HG03039 (cell line): ENCODE results near the gene ARHGEF28.

Experiments
- ATAC-seq: cut with Tn5 transposase; IDR thresholded peaks from one replicate; pipeline ENCODE4 v1.9.1; 2021; ENCODE audit warnings: mild to moderate bottlenecking, moderate library complexity; ENCODE audit not compliant: unreplicated experiment

Gene ARHGEF28

DNA sequence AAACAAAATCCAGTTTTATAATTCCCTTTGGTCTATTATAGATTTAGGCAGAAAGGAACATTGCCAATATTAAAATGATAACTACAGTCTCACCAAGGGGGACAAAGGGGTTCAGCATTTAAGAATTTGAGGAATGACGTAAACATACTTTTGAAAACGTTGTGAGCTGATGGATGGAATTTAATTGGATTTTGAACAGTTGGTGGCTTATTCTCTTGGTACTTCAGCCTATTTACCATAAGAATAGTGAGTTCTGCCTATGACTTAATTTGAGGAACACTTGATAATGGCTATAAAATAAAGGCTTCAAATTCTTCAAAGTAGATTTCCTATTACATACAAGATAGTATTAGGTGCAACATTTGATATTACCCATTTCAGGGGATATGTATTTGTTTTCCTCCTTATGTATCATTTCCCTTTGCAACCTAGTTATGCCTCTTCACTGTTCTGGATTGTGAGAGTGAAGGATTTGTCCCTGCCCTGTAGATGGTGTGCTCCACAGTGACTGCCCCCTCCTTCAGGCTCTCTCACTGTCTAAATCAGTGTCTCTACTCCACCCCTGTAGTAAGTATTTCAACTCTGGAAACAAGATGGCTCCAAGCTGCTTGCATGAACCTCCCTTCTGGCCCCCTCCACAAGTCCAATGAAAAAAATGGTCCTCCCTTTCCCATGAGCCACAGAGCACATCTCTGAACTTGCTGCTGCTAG lies 225.6 kb downstream of the ARHGEF28 start:
- ATAC-seq: no peak

DNA sequence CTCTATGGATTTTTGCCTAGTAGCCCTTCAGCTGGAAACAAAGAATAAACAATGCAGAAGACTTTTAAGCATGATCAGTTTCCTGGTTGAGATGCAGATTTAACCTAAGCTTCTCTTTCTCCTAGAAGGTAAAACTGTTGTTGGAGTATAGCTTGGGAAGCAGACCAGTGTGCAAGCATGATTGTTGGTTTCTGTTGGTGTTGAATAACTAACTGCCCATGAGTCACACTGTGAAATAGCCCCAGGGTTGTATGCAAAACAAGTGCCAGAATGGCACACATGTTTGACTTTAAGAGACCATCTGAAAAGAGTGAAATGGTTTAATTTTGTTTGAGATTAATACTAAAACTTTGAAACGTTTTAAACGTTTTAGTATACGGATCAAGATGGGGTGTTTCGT lies 227.1 kb downstream of the ARHGEF28 start:
- ATAC-seq: no peak

DNA sequence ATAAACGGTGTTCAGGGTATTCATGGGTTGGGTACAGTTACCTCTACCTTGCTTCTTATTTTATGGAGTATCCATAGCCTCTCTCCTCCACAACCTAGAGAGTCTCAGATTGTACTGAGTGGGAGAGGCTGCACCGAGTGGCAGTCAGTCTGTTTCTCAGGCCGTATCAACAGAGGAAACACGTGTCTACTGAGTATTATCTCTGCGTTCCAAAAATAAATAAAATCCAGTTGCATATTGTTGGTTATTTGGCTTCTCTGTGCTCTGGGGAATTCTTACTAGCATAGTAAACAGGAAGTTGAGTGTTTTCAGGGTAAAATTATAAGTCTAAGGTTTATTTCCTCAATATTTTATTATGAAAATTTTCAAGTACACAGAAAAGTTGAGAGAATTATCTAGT lies 231.0 kb downstream of the ARHGEF28 start:
- no peak for ATAC-seq

- ATAC-seq: no peak
These were observed 231.4 kb downstream of the ARHGEF28 start for GRCh38 chr5:73857446-73857845.

GRCh38 chr5:73858054-73858453 lies 232.1 kb downstream of the ARHGEF28 start:
- no peak for ATAC-seq

- no peak for ATAC-seq
These were observed 232.8 kb downstream of the ARHGEF28 start for GRCh38 chr5:73858776-73859175.

DNA sequence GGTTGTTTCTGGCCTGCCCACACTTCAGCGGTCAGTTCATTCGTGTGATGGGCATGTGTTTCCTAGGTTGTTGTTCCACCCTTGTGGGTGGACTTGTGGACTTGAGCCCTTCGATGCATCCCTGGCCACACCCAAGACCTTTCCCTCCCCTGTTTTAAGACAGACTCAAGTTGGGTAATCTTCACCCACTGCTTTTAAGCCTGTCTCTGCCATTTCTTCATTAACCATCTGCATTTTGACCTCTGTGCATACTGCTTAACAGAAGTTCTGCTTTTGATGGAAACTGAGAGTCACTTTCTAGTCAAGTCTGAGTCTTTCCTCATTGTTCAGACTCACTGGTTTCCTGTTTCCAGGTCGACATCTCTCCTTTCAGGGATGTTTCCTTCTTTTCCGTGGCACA lies 233.7 kb downstream of the ARHGEF28 start:
- no peak for ATAC-seq

DNA sequence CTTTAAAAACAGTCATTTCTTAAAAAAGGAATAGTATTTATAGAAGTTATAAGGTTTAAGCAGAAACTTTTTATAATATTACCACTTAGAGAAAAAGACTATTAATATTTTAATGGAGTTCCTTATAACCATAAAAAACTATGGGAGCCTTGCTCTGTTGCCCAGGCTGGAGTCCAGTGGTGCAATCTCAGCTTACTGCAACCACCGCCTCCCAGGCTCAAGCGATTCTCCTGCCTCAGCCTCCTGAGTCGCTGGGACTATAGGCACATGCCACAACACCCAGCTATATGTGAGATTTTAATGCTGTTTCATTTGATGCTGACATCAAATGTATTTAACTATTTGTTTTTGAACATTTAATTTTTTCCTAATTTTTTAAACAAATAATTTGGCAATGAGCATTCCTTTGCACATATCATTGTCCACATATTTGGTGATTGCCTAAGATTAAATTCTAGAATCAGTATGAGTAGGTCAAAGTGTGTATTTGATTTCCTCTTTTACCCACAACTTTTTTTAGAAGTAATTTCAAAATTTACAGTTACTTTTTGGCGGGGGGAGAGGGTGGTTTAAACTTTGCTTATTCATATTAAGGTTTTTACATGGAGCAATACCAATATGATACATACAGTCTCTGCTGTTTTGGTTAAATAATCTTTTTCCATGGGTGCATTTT lies 235.5 kb downstream of the ARHGEF28 start:
- no peak for ATAC-seq

DNA sequence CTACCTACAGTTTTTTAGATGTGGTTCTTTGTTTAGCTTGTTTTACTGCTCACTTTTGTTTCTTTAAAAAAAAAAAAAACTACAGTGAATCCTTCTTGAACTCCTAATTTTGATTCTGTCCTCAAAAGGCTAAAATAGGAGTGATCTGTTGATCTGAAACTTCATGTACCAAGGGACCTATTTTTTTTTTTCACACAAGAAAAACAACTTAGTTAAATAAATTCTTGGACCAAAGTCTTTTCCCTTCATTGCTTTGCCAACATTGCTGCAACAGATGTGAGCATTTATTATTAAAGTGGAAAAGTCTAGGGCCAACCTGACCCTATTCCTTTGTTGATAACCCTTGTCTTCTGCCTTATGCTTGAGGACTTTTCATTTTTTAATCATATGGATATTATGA lies 236.8 kb downstream of the ARHGEF28 start:
- no peak for ATAC-seq

- ATAC-seq: no peak
These were observed 237.9 kb downstream of the ARHGEF28 start for GRCh38 chr5:73863876-73864275.

DNA sequence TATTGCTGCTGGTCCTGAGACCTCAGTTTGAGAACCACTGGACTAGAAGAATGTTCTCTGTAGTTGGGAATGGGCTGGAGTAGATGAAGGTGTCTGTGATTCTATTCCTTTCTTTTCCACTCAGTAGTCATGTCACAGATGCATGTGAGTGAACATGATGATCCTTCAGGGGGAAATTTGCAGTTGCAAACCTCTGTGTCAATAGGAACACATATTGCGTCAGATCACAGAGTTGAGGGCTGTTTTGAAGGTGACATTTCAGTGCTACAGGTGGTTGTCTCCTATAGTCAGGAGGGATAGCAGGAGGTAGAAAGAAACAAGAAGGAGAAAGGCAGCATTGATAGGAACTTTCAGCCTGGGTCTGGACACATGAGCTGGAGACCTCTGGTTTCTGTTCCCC lies 239.3 kb downstream of the ARHGEF28 start:
- no peak for ATAC-seq

DNA sequence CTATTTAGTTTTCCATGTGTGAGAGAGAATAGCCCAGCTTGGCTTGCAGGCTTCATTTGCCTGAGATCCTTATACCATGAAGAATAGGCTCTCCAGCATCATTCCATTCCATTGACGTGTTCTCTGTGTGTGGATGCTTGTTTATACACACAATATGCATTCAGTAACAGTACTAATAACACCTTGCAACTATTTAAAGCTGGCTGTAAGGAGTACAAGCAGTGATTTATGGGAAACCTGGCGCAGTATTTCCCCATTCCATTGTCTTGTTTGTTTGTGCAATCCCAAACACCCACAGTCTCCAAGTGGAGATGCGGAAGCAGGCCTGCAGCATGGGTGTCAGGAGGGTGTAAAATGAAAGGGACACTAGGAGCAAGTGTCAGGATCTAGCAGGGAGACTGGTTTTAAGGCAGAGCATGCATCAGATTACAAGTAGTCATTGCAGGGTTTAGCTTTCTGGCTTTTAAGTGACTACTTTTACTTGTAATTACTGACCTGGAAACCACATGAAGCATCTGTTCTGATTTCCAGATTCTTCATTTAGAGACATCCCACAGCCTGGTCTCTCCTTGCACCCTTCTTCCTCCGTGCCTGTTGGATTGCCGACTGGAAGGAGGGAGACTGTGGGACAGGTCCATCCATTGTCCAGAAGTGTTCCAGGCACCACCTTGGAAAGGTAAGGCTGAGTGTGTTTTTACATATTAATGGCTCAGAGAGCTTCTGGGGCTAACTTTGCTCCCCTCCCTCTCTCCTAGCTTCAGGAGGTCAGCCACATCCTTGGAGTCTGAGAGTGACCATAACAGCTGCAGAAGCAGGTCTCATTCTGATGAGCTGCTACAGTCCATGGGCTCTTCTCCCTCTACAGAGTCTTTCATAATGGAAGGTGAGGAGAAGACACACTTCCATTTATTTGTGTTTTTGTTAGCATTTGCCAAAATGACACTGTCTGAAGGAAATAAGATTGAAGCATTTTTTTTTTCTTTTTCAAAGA lies 241.6 kb downstream of the ARHGEF28 start:
- ATAC-seq: no peak

DNA sequence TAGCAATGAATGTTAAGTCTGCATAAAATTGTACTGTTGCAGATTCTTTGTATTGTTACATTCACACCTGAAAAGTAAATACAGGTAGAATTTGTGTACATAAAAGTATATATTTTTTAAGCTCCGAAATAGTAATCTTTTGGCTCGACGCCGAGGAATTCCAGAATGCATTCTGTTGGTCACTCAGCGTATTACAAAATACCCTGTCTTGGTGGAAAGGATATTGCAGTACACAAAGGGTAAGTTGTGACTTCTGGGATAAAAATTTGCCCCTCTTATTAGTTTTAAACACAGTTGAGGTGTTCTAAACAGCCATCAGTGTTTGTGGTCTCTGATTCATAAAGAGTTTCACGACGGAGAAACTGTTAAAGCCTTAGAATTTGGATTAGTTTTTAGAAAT lies 257.6 kb downstream of the ARHGEF28 start:
- ATAC-seq: no peak

DNA sequence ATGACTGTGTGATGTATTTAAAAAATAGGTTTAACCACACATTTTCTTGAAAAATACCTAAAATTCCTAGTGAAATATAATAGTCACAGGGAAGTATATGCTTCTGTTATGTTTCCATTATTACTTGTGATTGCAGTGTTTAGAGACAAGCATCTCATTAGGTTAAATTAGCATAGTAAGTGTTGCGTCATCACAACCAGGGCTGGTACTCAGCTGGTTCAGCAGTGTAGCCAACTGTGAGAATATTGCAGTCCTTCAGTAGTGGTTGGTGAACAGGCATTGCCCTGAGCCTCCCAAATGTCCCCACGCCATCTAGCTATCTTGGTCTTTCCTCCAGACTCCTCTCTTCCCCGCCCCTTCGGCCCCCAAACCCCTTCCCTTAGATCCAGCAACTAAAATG lies 261.7 kb downstream of the ARHGEF28 start:
- ATAC-seq: no peak

- ATAC-seq: no peak
These were observed 264.6 kb downstream of the ARHGEF28 start for GRCh38 chr5:73890569-73890968.

GRCh38 chr5:73892218-73892617 lies 266.2 kb downstream of the ARHGEF28 start:
- no peak for ATAC-seq

GRCh38 chr5:73892806-73893205 lies 266.8 kb downstream of the ARHGEF28 start:
- no peak for ATAC-seq

DNA sequence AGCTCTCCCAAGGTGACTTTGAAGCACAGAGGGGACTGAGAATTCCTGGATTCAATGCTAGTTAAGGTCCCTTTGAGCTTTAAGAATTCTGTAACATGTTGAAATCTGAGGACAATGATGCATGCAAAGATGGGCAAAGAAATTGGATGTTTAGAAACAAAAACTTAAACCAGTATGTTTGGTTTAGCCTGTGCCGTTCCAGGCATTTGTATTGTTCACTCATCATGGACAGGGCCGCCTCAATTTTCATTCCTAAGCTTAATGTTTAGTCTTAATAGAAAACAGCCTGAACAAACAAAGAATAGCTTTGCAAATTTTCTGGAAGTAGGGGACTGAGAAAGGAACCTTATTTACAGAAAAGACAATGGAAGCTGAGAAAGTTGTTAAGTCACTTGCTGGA lies 267.8 kb downstream of the ARHGEF28 start:
- no peak for ATAC-seq

DNA sequence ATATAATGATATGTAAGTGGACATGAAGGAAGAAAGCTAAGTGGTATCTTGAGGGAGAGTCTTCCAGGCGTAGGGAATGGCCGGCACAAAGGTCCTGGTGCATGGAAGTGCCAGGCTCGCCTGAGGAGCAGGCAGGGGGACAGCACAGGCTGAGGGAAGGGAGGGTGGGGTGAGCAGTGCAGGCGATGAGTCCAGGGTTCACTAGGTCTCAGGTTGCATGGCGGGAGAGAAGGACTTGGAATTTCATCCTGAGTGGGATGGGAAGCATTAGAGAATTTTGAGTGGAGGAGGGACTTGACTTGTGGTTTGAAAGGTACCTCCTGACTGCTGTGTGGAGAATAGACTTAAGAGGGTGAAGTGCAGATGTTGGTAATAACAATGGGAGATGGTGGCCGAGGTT lies 268.9 kb downstream of the ARHGEF28 start:
- no peak for ATAC-seq

DNA sequence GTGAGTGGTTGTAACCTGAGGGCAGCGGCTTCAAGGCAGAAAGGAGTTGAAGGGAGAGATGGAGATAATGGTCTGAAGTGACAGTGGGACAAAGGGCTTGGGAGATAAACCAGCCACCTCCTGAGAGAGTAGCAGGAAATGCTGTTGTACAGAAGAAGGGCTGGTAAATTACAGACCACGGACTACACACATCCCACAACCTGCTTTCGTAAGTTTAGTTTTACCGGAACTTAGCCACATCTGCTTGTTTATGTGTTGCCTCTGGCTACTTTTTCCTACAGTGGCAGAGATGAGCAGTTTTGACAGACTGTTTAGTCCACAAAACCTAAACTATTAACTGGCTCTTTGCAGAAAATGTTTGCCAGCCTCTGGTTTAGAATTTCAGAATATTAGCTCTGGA lies 269.5 kb downstream of the ARHGEF28 start:
- no peak for ATAC-seq

DNA sequence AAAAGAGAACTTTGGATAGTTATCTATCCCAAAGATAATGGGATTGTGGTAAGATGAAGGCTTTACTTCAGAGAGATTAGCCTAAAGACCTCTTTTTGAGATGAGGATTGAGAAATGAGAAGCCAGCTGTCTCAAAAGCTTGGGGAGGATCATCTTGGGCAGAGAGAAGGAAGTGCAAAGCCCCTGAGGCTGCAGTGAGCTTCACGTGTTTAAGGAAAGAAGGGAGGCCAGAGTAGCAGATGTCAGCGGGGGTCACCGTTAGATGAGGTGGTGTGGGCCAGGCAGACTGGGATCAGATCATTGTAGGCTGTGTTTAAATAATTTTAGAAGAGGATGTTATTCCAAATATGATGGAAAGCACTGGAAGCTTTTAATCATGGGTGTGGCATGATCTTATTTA lies 270.1 kb downstream of the ARHGEF28 start:
- ATAC-seq: no peak

- no peak for ATAC-seq
These were observed 270.7 kb downstream of the ARHGEF28 start for GRCh38 chr5:73896668-73897067.
